GM18499 (cell line): Measurements from ENCODE around the gene MDP1.
"Not testable (repeated sequence)": the region's sequence is repeated elsewhere in the genome, so short reads cannot be mapped to it uniquely, and the experiment has no call there.

Experiments used
- ATAC-seq: cut with Tn5 transposase; IDR thresholded peaks from one replicate; pipeline ENCODE4 v1.9.1; 2021; ENCODE audit warnings: moderate number of reproducible peaks; ENCODE audit not compliant: insufficient read depth, unreplicated experiment

The MDP1 gene

DNA sequence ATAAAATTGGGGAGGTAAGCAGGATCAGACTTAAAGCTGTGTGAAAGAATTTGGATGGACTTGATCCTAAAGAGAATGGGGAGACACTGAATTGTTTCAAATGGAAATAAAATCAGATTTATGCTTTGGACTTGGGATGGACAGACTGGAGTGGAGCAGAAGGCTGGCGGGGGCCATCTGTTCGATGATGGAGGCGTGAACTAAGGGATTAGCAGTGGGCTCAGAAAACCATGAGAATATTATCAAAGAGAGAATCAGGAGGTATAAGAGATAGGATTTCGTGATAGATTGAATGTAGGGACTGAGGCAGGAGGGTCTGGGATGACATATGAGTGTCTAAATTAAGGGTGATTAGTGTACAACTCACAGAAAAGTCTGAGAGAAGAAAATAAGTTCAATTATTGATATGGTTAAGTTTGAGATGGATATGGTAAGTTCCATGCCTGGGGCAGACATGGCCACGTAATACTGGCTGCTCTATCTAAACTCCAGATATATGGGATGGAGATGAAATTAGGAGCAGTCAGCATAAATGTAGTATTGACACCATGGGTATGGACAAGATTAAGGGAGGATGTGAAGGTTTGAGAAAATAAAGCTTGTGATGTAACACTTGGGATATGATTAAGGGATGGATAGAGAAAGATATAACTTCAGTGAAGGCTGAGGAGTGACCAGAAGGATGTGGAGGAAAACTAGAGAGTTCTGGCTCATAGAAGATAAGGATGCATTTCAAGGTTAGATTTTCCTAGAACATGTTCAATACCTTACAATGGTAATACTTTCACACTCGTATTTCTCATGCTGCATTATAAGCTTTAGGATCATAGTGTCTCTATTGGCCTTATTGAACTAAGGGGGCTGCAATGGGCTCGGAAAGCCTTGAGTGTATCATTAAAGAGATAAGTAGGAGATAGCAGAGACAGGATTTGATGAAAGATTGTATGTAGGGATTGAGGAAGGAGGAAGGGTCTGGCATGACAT lies 11.4 kb downstream of the MDP1 start:
- ATAC-seq = no peak

DNA sequence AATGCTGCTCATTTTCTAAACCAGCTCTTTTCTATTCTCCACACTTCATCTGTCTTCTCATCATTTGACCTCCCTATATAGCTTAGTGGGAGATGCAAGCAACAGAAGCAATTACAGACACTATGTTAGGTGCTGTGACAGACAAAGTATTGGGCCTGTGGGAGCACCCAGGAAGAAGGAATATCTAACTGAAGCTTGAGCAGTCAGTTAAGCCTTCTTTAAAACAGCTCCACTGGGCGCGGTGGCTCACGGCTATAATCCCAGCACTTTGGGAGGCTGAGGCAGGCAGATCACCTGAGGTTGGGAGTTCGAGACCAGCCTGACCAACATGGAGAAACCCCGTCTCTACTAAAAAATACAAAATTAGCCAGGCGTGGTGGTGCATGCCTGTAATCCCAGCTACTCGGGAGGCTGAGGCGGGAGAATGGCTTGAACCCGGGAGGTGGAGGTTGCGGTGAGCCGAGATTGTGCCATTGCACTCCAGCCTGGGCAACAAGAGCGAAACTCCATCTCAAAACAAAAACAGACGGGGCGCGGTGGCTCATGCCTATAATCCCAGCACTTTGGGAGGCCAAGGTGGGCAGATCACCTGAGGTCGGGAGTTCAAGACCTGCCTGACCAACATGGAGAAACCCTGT lies 12.5 kb downstream of the MDP1 start:
- not testable (repeated sequence) for ATAC-seq

DNA sequence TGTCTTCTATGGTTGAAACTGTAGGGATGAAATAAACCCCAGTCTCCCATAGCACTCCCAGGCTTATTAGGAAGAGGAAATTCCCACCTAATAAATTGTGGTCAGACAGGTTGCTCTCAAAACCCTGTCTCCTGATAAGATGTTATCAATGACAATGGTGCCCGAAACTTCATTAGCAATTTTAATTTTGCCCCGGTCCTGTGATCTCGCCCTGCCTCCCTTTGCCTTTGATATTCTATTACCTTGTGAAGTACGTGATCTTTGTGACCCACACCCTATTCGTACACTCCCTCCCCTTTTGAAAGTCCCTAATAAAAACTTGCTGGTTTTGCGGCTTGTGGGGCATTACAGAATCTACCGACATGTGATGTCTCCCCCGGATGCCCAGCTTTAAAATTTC lies 13.3 kb downstream of the MDP1 start:
- ATAC-seq = not testable (repeated sequence)

DNA sequence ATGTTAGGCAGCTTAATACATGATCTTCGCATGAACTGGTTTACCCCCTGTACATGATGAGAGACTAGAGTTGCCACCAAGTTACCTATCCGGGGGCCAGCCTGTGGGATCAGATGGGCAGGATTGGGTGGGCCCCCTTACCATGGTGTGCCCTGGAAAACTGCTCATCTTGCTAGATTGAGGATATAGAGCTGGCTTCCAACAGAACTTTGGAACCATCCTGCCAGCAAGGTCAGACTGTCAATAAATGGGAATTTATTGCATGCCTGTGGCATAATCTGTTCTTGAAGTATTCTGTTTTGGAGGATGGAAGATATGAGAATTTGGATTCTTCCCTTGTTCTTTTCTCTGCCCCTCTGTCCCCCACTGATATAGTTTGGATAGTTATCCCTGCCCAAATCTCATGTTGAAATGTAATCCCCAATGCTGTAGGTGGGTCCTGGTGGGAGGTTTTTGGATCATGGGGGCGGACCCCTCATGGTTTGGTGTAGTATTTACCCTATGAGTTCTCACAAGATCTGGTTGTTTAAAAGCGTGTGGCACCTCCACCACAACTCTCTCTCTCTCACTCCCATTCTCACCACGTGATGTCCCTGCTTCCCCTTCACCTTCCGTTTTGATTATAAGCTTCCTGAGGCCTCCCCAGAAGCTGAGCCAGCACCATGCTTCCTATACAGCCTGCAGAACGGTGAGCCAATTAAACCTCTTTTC lies 16.9 kb downstream of the MDP1 start:
- no peak for ATAC-seq

DNA sequence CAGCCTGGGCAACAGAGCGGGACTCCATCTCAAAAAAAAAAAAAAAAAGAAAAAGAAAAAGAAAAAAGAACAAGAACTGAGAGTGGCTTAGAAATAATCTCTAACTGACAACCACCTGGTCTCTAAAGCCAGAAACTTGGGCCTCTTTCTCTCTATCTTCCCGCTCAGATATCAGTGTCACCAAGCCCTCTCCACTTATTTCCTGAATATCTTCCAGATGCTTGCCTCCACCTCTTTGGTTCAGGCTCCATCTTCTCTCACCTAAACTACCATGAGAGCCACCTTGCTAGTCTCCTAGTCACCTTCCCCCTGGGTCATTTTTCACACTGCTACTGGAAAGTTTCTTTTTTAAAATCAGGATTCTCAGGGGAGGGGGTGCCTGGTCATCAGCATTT lies 18.8 kb downstream of the MDP1 start:
- no peak for ATAC-seq

DNA sequence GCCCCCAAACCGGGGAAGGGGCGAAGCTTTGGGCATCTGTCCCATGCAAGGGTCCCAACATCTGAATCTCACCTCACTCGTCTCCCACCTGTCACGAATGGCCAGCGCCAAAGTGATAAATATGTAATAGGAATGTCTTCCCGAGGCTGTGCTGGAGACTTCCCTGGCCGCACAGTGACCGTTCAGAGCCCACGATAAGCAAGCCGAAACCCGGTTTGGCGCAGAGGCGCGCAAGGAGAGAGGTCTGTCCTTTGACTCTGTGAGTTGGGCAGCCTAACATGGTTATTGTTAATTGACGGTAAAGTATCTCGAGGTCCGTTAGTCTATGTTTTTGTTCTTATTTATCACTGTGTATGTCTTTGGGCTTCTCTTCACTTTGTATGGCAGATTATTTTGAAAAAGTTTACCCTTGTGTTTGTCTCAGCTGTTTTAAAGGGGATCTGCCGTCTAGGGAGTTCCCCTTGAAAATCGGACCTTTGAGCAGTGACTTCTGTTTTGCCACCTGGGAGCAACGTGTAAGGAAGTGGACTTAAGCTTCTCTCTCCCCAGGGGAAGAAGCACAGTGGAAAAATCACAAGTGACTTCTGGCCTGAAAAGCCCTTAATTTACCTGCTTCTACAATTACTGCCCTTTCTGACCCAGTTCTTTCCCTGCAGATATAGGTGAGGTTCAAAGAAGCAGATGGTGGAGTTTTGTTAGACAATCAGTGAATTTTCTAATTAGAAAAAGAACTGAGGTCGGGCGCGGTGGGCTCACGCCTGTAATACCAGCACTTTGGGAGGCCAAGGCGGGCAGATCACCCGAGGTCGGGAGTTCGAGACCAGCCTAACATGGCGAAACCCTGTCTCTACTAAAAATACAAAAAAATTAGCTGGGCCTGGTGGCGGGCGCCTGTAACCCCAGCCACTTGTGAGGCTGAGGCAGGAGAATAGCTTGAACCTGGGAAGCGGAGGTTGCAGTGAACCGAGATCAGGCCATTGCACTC lies 19.5 kb downstream of the MDP1 start:
- ATAC-seq = no peak

DNA sequence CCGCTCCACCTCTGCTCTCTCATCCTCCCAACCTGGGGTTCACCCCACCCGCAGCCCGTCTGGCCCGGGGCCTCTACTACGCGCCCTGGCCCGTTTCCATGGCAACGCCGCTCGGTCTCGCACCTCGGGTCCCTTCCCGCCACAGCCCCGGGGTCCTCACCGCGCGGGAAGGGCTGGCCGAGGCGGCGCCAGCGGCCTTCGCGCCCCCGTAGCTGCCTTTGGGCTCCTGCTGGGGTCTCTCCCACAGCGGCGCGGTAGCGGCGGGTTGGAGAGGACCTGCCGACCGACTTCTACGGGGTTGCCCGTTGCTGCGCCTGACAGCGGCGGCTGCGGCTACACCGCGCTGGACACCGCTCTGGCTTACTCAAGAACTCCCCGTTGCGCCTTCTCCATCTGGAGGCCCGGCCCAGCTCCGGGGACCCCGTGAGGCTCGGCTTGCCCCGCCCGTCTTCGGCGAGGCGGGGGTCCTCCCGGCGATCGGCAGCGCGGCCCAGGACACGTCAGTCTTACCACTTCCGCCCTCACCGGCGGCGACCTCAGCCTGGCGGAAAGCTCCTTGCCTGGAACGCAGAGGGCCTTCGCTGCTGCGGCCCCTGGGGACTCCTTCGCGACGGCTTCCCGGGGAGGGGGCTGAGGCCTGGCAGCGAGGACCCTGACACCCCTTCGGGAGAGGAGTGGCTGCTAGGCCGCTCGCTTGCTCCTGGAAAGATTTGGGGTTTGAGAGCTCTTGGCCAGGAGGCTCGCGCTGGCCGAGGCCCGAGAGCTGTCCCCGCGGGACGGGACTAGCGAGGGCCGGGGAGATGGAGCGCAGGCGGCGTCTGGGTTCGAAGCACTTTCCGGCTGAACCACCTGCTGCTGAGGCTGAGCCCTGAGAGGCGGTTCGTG lies 20.4 kb downstream of the MDP1 start, which contains the start of gene TM9SF1:
TM9SF1 (minus strand) TSS at position 256 of the 885 bp plus-strand sequence. CDS start 422 bp downstream, outside the sequence.
- peak; percentile 73 for ATAC-seq

DNA sequence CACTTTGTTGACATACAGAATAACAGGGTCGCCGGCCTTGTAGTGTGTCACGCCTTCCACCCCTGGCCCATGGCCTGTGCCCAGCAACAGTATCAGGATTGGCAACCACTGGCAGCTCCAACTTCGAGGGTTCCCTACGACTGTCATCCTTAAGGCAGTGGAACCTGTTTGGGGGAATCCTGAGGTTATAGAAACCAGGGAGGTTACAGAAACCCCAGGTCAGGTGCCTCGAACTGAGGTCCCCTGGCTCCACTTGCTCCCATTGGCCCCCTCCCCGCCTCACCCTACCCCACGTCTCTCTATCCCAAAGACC lies 21.0 kb downstream of the MDP1 start:
- ATAC-seq = no peak

DNA sequence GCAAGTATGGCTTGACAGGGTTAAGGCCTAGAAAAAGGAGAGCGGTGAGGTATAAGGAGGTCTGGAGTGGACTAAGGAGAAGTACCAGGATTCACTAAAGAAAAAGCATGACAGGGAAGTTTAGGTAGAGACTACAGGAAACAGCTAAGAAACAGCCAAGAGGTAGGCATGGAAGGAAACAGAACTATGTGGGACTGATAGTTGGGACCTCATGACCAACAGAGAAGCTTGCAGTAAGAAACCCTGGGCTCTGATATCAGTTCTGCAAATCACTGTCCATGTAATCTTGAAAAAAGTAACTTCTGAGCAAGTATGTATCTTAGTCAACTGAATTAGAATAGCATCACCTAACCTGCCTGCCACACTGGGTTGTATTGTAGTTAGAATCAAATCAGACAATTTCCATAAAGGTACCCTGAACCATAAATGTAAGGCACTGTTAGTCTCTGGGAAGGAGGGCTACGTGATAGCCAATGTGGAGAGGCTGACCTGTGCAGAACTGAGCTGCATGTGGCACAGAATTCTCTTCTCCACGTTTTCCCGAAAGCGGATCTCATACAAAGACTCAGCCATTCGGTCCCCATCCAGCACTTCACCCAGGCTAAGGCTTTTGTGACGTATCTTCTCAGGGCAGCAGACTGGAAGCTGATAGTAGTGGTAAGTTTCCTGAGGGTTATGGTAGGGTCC lies 21.5 kb downstream of the MDP1 start:
- ATAC-seq = no peak

DNA sequence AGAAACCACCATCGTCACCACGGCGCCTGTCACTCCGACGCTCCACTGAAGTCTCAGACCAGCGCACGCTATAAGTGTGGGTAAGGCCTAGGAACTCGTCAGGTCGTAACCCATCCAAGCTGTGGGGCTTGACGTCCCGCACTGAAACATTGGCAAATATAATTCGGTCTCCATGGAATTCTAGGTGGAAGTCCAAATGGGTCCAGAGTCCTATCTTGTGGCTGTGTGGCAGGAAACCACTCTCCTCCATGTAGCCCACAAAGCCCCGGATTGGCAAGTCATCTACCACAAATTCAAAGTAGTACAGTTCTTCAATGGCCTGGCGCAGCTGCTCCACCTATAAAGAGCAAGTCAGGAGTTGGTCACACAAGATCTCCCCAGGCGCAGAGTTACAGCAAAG lies 22.9 kb downstream of the MDP1 start:
- ATAC-seq = no peak

DNA sequence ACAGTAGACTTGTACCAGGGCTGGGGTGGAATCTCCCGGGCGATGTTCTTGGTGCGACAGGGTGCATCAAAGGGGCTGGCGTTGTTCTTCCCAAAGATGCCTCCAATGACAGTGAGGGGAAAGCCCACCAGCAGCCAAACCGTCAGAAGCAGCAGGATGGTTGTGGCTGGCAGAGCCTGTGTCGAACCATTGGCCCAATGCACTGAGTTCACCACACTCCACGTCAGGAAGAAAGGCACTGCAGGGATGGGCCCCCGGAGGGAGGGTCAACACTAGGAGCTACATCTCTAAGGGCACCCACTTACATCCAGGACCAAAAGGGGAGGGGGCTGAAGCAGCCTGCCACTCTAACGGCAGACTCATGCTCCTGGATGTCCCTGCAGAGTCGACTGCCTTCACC lies 25.4 kb downstream of the MDP1 start:
- no peak for ATAC-seq

DNA sequence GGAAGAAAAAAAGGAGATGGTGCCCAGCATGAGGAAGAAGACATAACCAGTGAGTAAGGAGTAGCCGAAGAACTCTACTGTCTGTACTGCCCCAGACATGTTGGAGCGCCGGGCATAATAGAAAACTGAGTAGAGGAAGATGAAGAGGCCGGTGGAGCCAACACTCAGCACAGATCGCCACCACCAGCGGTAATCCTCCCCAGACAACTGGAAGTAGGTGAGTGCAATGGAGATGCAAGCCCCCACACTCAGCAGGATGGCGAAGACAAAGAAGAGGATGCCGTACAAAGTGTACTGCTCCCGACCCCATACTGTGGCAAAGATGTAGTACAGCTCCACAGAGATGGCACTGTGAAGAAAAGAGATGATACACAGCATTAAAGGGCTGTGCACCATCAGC lies 26.4 kb downstream of the MDP1 start:
- ATAC-seq = no peak

DNA sequence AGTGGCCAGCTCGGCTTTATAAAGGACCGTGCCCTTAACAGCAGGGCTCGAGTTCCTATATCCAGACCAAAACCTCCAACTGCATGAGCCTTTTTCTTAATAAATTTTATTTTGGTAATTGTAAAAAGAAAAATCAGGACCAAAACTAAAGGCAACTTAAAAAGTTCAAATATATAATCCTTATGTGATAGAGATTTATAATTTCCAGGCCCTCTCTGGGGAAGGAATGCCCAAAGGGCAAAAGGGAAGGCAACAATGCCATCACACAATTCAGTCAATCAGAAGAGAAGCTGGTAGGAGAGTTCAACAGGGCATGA lies 26.8 kb downstream of the MDP1 start:
- ATAC-seq = no peak

DNA sequence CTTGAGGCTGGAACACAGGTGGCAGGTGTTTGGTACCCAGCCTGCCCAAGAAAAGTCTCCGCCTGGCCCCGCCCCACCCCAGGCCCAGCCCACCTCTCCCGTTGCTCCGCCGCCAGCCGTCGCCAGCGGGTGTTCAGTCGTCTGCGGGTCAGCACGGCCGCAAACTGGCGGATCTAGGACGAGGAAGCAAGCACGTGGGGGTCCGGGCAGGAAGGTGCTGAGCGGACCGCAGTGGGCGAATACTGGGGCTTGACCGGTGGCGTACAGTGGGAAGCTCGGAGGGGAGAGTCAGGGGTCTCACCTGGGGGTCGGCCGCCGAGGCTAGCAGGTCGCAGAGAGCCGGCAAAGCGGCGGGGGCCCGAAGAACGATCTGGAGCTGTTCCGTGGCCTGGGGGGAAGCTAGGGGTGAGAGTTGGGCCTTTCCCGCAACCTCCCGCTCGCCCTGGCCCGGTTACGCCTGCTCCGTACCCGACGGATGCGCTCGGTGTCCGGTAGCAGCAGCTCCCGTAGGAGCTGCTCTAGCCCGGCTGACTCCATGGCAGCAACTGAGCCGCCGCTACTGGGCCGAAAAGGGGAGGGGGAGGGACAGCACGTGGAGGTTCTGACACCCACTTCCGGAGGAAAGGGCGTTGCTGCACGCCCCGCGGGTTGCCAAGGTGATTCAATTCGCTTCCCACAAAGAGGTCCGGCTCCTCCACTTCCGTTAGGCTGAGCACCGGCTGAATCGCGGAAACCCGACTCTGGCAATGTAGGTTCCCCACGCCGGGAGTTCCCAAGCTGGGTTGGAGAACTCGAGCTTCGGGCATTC lies 27.4 kb downstream of the MDP1 start, which contains the start of gene IPO4:
IPO4 (minus strand) TSS at position 566 of the 808 bp plus-strand sequence; CDS start at position 537, 29 bp downstream.
- ATAC-seq = peak; percentile 55

DNA sequence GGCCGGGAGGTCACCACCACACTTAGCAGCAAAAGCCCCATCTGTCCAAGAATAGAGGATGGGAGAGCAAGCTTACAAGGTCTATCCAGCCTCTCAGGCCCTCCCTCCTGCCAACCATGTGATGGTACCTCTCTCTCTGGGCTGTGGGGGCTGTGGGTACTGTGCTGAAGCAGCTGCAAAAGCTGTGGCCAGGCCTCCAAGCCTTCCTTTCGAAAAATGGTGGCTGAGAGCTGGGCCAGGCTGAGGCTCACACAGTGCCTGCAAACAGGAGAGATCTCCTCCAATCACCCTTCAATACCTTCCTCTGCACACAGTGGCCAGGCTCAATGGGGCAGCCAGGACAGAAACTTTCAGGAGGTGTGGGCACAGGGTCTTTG lies 28.3 kb downstream of the MDP1 start:
- no peak for ATAC-seq

DNA sequence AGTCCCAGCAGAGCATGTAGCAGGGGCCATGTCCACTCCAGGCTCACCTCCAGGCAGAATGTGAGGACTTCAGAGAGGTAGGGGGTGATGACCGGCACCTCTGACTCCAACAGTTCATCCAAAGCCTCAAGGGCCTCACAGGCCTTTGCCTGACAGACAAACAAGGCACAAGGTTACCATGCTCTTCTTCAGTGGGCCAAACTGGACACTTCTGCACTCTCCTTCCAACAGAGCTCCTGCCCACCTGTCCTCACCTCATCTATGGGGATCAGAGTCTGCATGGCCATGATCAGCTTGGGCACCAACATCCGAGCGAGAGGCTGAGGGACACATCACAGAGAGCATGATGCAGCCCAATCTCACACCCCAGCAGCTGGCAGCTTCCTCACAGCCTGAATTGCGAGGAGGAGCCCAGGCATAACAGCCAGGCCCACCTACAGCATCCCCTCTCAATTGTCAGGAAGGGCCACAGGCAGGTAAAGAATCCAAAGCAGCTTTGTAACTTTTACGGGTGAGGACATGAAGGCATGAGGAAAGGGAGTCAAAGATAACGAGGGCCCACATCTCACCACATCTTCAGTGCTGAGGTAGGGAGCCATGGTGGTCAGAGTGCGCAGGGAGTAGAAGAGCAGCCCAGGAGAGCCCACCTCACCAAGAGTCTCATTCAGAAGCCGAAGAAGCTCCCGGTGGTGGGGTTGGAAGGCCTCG lies 28.9 kb downstream of the MDP1 start:
- no peak for ATAC-seq

DNA sequence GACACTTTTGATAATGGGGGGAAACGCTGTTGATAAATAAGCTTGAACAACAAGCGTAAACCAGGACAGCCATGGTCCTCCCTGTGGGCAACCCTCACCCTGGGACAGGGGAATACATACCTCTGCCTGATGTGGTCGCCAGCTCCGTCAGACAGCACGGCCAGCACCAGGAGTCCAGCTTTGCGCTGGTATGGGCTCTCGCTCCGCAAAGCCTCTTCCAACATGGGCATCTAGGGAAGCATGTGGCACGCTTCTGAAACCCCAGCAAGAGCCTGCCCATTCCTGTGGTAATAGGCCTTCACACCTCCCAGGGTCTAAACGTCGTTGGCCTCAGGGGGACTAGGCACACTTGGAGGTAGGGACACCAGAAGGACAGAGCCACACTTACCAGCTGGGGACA lies 30.1 kb downstream of the MDP1 start:
- no peak for ATAC-seq
